Head of caudate nucleus (tissue), 42 donors: ENCODE measurements around the gene KANK4.

ENCODE experiments used
- DNase-seq, 42 donors: peaks; one replicate each; pipeline versions ENCODE4 v3.0.0 to v3.0.0-alpha.2; 2020 to 2021; ENCODE audit warnings: mixed read lengths in 7 of 42
- intact Hi-C: fragments of 100-400 bp; cut with DNase I; formaldehyde crosslinking; loops from one replicate; pipeline ENCODE4 v1.15.0; 2022

KANK4 gene

GRCh38 chr1:62309906-62310305 lies 9.3 kb downstream of the KANK4 start:
- no peak for DNase-seq
- intact Hi-C loops: no loop called here

- intact Hi-C loops: no loop called here
- no peak for DNase-seq
These were observed 10.6 kb downstream of the KANK4 start for GRCh38 chr1:62308606-62309005.

- DNase-seq: no peak
- intact Hi-C loops: no loop called here
These were observed 11.2 kb downstream of the KANK4 start for GRCh38 chr1:62307895-62308492.

GRCh38 chr1:62307446-62307845 lies 11.8 kb downstream of the KANK4 start:
- DNase-seq: no peak
- intact Hi-C loops: no loop called here

- intact Hi-C loops: no loop called here
- no peak for DNase-seq
These were observed 13.2 kb downstream of the KANK4 start for GRCh38 chr1:62306065-62306464.

GRCh38 chr1:62304975-62305374 lies 14.3 kb downstream of the KANK4 start:
- no peak for DNase-seq
- intact Hi-C loops: no loop called here

- intact Hi-C loops: no loop called here
These were observed 14.7 kb downstream of the KANK4 start for GRCh38 chr1:62304515-62304914.

GRCh38 chr1:62301726-62302390 lies 17.4 kb downstream of the KANK4 start:
- intact Hi-C loops: no loop called here
- no peak for DNase-seq

More at GRCh38 chr1:62304515-62304914, 14.7 kb downstream of the KANK4 start:
- DNase-seq: no peak

GRCh38 chr1:62299426-62300200 lies 19.6 kb downstream of the KANK4 start:
- intact Hi-C loops: no loop called here
- peak; percentile 18 to 83 (median 58) for DNase-seq

GRCh38 chr1:62295921-62296491 lies 23.2 kb downstream of the KANK4 start:
- intact Hi-C loops: no loop called here
- peak in 5 of 42 donors; percentile 4 to 63 (median 24) for DNase-seq

- peak in 23 of 42 donors; percentile 8 to 61 (median 32) for DNase-seq
- intact Hi-C loops: no loop called here
These were observed 25.0 kb downstream of the KANK4 start for GRCh38 chr1:62294261-62294660.

GRCh38 chr1:62288662-62289061 lies 30.6 kb downstream of the KANK4 start:
- DNase-seq: no peak
- intact Hi-C loops: no loop called here

- intact Hi-C loops: no loop called here
- DNase-seq: no peak
These were observed 31.0 kb downstream of the KANK4 start for GRCh38 chr1:62288224-62288623.

GRCh38 chr1:62286786-62287224 lies 32.4 kb downstream of the KANK4 start:
- peak in 1 of 42 donors; percentile 9 for DNase-seq
- intact Hi-C loops: no loop called here

GRCh38 chr1:62285984-62286785 lies 33.0 kb downstream of the KANK4 start:
- peak in 26 of 42 donors; percentile 5 to 63 (median 38) for DNase-seq
- intact Hi-C loops: no loop called here

GRCh38 chr1:62285440-62285839 lies 33.8 kb downstream of the KANK4 start:
- intact Hi-C loops: no loop called here
- no peak for DNase-seq

- DNase-seq: no peak
- intact Hi-C loops: no loop called here
These were observed 35.2 kb downstream of the KANK4 start for GRCh38 chr1:62283986-62284385.

- intact Hi-C loops: no loop called here
- DNase-seq: peak in 14 of 42 donors; percentile 6 to 61 (median 30)
These were observed 36.1 kb downstream of the KANK4 start for GRCh38 chr1:62282909-62283755.
